Measurements from ENCODE around the gene MCCC1. TPM values are rescaled to one million over a fixed set of nuclear protein-coding genes. Genes with fewer than 3 reads are reported as not detected.
A peak's percentile ranks its signal among the peaks of the same experiment; 100 is the strongest.

Gene MCCC1
- total and polyA plus RNA-seq, 2 of the 4 experiments (the other 2 are of a cell fraction): 14.2 to 17.9 TPM

- H3K4me3 ChIP-seq (ENCODE audit: insufficient read depth, low read depth, low read length): no peak overlapping the region
These were observed 120.9 kb downstream of the MCCC1 start for GRCh38 chr3:182978387-182978786.

More at GRCh38 chr3:182978387-182978786, 120.9 kb downstream of the MCCC1 start:
- DNase-seq (no peak), ATAC-seq (ENCODE audit: low read depth) (no peak)
- Histone ChIP-seq H2AK5ac (ENCODE audit: low read depth, low read length) (no peak overlapping the region), H4K5ac (ENCODE audit: low read depth, low read length) (no peak overlapping the region), H3K18ac (ENCODE audit: low read depth, low read length) (no peak overlapping the region), H2BK15ac (ENCODE audit: low read depth, low read length) (no peak overlapping the region), H3K9me3 (ENCODE audit: control insufficient read depth, insufficient read depth, low read length) (no peaks in the 10 kb centered on the region), H4K8ac (ENCODE audit: low read depth in 2 of 2, low read length in 2 of 2) (no peak overlapping the region), H2BK5ac (ENCODE audit: low read depth, low read length, poor library complexity, severe bottlenecking) (no peak overlapping the region), H3K9ac (ENCODE audit: low read depth, low read length) (no peak overlapping the region; the same call in 1 of the 2 replicates), H3K79me1 (ENCODE audit: low read depth in 1 of 2, low read length in 2 of 2) (peaks cover 9 to 25% of the 10 kb centered on the region in 2 experiments), H2AFZ (replicated peaks; ENCODE audit: low read length, poor library complexity) (no peak overlapping the region), H3K4me2 (ENCODE audit: low read depth, low read length) (peak overlapping the region; percentile 36; the same call in 1 of the 2 replicates), H3K4me1 (ENCODE audit: control insufficient read depth, insufficient read depth, low read length) (no peaks in the 10 kb centered on the region; the same call in 1 of the 2 replicates), H3K36me3 (ENCODE audit: control insufficient read depth, insufficient read depth, low read length) (no peaks in the 10 kb centered on the region), H3K14ac (replicated peaks; ENCODE audit: low read depth, low read length) (no peak overlapping the region), H3K56ac (ENCODE audit: extremely low read depth, insufficient read depth, low read length) (no peak overlapping the region), H3K9me1 (ENCODE audit: insufficient read depth, low read length) (no peaks in the 10 kb centered on the region), H2BK20ac (ENCODE audit: low read depth, low read length) (no peak overlapping the region), H4K91ac (ENCODE audit: insufficient read depth, low read depth, low read length) (no peak overlapping the region), H3K23ac (ENCODE audit: low read depth, low read length) (no peak overlapping the region), H3K4ac (ENCODE audit: low read depth, low read length) (no peak overlapping the region; the same call in 1 of the 2 replicates), H2BK120ac (ENCODE audit: low read depth, low read length) (no peak overlapping the region), H3K27me3 (ENCODE audit: control insufficient read depth, insufficient read depth, low read length) (no peaks in the 10 kb centered on the region), H4K20me1 (ENCODE audit: insufficient read depth, low read length) (peaks cover 21% of the 10 kb centered on the region), H3K27ac (ENCODE audit: insufficient read depth, low read length) (no peak overlapping the region), H2AK9ac (replicated peaks; ENCODE audit: low read depth, low read length, poor library complexity) (no peak overlapping the region)
- TF ChIP-seq POLR2A (IDR thresholded peaks at IDR 0.05; ENCODE audit: low read depth, low read length) (no peak), SMC3 (IDR thresholded peaks at IDR 0.05; ENCODE audit: low read depth, low read length) (no peak), MAFK (IDR thresholded peaks at IDR 0.05; ENCODE audit: low read depth, low read length) (no peak), CHD1 (IDR thresholded peaks at IDR 0.05; ENCODE audit: low read depth, low read length) (no peak), MXI1 (IDR thresholded peaks at IDR 0.05; ENCODE audit: borderline replicate concordance, low read depth, low read length) (no peak), CTCF (conservative IDR thresholded peaks at IDR 0.05; ENCODE audit: low read depth, low read length) (no peak), FOS (IDR thresholded peaks at IDR 0.05; ENCODE audit: low read depth, low read length) (no peak), BHLHE40 (IDR thresholded peaks at IDR 0.05; ENCODE audit: low read depth, low read length) (no peak), CEBPB (IDR thresholded peaks at IDR 0.05; ENCODE audit: low read depth, low read length) (no peak), RAD21 (IDR thresholded peaks at IDR 0.05; ENCODE audit: low read length) (no peak), NFE2L2 (IDR thresholded peaks at IDR 0.05; ENCODE audit: low read depth, low read length) (no peak), MAZ (IDR thresholded peaks at IDR 0.05; ENCODE audit: borderline replicate concordance, low read depth, low read length) (no peak), RCOR1 (IDR thresholded peaks at IDR 0.05; ENCODE audit: insufficient replicate concordance, low read length) (no peak), RFX5 (IDR thresholded peaks at IDR 0.05; ENCODE audit: low read depth, low read length) (no peak)
- TF ChIP-seq, protein P1, sequence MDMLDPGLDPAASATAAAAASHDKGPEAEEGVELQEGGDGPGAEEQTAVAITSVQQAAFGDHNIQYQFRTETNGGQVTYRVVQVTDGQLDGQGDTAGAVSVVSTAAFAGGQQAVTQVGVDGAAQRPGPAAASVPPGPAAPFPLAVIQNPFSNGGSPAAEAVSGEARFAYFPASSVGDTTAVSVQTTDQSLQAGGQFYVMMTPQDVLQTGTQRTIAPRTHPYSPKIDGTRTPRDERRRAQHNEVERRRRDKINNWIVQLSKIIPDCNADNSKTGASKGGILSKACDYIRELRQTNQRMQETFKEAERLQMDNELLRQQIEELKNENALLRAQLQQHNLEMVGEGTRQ (IDR thresholded peaks at IDR 0.05; ENCODE audit: low read depth, low read length): no peak
- TF ChIP-seq, protein P2, sequence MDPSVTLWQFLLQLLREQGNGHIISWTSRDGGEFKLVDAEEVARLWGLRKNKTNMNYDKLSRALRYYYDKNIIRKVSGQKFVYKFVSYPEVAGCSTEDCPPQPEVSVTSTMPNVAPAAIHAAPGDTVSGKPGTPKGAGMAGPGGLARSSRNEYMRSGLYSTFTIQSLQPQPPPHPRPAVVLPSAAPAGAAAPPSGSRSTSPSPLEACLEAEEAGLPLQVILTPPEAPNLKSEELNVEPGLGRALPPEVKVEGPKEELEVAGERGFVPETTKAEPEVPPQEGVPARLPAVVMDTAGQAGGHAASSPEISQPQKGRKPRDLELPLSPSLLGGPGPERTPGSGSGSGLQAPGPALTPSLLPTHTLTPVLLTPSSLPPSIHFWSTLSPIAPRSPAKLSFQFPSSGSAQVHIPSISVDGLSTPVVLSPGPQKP (IDR thresholded peaks at IDR 0.05; ENCODE audit: borderline replicate concordance, low read depth, low read length): no peak
- BruUV-seq (replicated peaks): no TSS peak
- WGBS, 2 experiments (ENCODE audit: extremely low coverage in 2 of 2, insufficient read length in 1 of 2): 84% methylated on average over 3 of the region's 5 CpGs; no CpG with 5 or more reads in 1 of the 2 experiments
- dilution Hi-C loops (cut with HindIII; ENCODE audit: low sequenced_read_pairs, unreplicated experiment): no loop called here
- intact Hi-C loops (cut with micrococcal nuclease): no loop called here
- POLR2A ChIA-PET (ENCODE audit: unreplicated experiment): no interaction called here
- CTCF ChIA-PET: no interaction called here
- in situ Hi-C loops (cut with MboI; ENCODE audit: low sequenced_read_pairs): no loop called here
